SK-N-SH (cell line): ENCODE data around the gene ARHGAP42.

Experiments used
- CTCF ChIP-seq: fragments of 200-600 bp; sonication (generic); IDR thresholded peaks from 2 replicates; pipeline ENCODE4 v1.6.1; 2017; ENCODE audit warnings: antibody characterized with exemption, mild to moderate bottlenecking, moderate library complexity
- EZH2phosphoT487 ChIP-seq: fragments of 200-600 bp; sonication (generic); IDR thresholded peaks from 2 replicates; pipeline ENCODE4 v1.6.1; 2017; ENCODE audit warnings: low read depth, mixed run types, mild to moderate bottlenecking, antibody characterized with exemption, moderate library complexity, borderline replicate concordance
- MXI1 ChIP-seq: IDR thresholded peaks from 2 replicates; pipeline ENCODE4 v1.6.1; 2012; ENCODE audit warnings: mild to moderate bottlenecking, low read depth, low read length, improper control_type of control experiment
- RAD21 ChIP-seq: IDR thresholded peaks from 2 replicates; pipeline ENCODE4 v1.6.1; 2012; ENCODE audit warnings: mild to moderate bottlenecking, low read length
- TAF1 ChIP-seq: IDR thresholded peaks from 2 replicates; pipeline ENCODE4 v1.6.1; 2012; ENCODE audit warnings: low read depth, mild to moderate bottlenecking, low read length, moderate library complexity, borderline replicate concordance
- TF ChIP-seq, protein P1 (sequence below): fragments of 150-350 bp; IDR thresholded peaks from 2 replicates; pipeline ENCODE4 v1.6.1; 2016; ENCODE audit warnings: mild to moderate bottlenecking, low read depth, low read length

DNA sequence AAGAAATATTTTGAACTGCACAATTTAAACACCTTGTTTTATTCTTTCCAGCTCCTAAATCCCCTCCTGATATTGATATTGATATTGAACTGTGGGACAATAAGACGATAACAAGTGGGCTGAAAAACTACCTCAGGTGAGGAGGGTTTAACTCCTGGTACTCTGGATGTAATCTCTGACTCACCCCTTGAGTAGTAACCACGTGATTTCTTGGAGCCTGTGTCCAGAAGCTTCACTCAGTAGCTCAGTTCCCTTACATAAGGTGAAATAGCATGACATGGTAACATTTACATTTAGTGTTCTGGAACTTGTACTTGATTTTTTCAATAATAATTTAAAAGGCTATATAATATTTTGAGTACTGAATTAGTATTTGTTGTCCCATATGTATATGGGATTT is 274.5 kb downstream of the ARHGAP42 start:
- TF ChIP-seq CTCF = no peak
- TF ChIP-seq, protein P1, sequence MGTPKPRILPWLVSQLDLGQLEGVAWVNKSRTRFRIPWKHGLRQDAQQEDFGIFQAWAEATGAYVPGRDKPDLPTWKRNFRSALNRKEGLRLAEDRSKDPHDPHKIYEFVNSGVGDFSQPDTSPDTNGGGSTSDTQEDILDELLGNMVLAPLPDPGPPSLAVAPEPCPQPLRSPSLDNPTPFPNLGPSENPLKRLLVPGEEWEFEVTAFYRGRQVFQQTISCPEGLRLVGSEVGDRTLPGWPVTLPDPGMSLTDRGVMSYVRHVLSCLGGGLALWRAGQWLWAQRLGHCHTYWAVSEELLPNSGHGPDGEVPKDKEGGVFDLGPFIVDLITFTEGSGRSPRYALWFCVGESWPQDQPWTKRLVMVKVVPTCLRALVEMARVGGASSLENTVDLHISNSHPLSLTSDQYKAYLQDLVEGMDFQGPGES = no peak
- no peak for TF ChIP-seq RAD21
- no peak for TF ChIP-seq TAF1
- no peak for TF ChIP-seq MXI1
- no peak for TF ChIP-seq EZH2phosphoT487
